T-helper 1 cell (primary cell): ENCODE measurements around the gene MAN1B1.

Experiments
- DNase-seq, 5 donors: peaks; one replicate each; pipeline ENCODE4 v3.0.0-alpha.2; 2012 to 2020

MAN1B1 gene

GRCh38 chr9:137147091-137147792 is 60.5 kb downstream of the MAN1B1 start:
- DNase-seq = peak in 1 of 5 donors; percentile 0

- DNase-seq = no peak
Observed at GRCh38 chr9:137147793-137148160, 61.0 kb downstream of the MAN1B1 start.

DNA sequence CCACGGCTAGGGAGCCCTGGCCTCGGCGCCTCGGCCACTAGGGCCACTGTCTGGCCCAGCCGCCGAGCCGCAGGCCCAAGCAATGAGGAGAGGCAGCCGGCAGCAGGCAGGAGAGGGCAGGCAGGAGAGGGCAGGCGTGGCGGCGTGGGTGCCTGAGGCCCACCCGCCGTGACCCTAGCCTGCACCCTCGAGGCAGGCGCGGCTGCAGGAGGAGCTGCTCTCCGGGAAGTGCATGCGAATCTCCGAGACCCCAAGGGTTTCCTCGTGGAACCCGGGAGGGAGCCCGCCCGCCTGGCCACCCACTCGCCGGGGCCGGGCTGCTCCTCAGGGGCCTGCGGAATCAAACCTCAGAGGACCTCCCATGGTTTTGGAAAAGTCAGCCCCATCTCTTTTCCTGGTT is 61.5 kb downstream of the MAN1B1 start:
- peak in 1 of 5 donors; percentile 5 for DNase-seq

GRCh38 chr9:137148661-137149060 is 61.9 kb downstream of the MAN1B1 start:
- no peak for DNase-seq

DNA sequence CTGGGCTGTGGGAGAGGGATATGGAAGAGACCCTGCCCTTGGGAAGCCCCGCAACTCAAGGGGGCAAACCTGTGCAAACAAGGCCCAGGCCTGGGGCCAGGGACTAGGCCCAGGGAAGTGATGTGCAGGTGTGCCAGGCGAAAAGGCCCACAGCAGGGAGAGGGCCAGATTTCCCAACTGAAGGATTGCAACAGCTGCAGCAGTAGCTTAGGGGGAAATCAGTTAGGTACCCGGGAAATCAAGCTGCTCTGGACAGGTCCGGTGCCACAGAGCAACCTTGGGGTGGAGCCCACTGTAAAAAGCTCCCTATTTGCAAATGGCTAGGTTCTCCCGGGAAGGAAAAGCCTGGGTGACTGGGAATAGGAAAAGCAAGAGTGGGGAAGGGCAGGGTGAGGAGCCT is 62.6 kb downstream of the MAN1B1 start:
- no peak for DNase-seq

DNA sequence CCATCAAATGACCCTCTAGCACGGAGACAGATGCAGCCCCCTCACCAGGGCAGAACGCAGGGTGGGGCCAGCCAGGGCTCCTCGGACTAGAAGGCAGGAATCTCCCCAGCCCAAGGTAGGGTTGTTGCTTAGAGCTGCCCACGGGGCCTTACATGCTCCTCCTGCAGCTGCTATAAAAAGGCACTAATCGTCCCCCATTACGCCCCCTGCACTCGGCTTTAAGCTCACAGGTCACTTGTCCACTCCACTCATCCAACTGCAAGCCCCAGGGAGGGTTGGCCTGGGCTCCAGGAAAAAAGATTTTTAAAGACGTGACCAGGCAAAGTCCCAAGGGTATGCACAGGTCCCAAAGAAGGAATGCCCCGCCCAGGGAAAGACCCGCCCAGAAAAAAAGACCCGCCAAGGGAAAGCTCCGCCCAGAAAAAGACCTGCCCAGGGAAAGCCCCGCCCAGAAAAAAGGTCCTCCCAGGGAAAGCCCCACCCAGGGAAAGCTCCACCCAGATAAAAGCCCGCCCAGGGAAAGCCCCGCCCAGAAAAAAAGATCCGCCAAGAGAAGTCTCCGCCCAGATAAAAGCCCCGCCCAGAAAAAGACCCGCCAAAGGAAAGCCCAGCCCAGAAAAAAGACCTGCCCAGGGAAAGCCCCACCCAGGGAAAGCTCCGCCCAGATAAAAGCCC is 63.3 kb downstream of the MAN1B1 start:
- no peak for DNase-seq

- peak in 1 of 5 donors; percentile 63 for DNase-seq
Observed at GRCh38 chr9:137150617-137151457, 64.1 kb downstream of the MAN1B1 start.

- no peak for DNase-seq
Observed at GRCh38 chr9:137152844-137153405, 66.1 kb downstream of the MAN1B1 start.

DNA sequence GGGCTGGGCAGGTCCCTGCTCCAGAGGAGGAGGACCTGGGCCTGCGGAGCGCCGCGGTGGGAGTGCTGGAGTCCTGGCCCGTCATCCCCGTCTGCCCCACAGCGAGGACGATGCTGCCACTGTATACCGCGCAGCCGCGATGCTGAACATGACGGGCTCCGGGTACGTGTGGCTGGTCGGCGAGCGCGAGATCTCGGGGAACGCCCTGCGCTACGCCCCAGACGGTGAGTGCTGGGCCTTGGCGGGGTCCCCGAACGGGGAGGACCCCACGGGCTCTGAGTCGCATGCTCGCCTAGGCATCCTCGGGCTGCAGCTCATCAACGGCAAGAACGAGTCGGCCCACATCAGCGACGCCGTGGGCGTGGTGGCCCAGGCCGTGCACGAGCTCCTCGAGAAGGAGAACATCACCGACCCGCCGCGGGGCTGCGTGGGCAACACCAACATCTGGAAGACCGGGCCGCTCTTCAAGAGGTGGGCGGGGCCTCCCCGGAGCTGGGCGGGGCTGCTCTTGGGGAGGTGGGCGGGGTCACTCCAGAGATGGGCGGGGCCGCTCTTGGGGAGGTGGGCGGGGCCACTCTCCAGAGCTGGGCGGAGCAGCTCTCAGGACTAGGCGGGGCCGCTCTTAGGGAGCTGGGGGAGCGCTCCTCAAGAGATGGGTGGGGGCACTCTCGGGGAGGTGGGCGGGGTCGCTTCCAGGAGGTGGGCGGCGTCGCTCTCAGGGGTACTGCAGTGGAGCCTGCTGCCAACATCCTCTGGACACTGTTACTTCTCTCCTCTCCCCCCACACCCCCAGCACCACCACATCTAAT is 70.0 kb downstream of the MAN1B1 start:
- DNase-seq = peak in 4 of 5 donors; percentile 42 to 51 (median 48)

GRCh38 chr9:137157618-137158415 is 71.0 kb downstream of the MAN1B1 start:
- DNase-seq = no peak

DNA sequence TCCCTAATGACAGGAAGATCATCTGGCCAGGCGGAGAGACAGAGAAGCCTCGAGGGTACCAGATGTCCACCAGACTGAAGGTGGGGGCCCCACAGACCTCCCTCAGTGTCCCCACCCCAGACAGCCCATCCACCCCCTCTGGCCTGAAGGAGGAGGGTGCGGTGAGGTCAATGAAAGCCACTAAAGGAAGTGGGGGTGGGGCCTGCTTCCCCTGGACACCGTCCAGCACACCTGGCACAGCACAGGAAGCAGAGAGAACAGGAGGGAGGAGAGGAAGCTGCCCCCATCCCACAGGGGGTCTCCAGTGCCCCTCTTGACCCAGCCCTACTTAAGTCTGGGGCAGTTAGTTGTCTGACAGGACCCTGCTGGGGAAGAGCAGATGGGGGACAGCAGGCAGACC is 71.8 kb downstream of the MAN1B1 start:
- DNase-seq = no peak
